Thyroid gland (tissue), 4 donors: ENCODE data around the gene HAGHL.

ENCODE experiments used
- CTCF ChIP-seq, 6 experiments: fragments of 200-600 bp in 3 of 6; fragments of 450-650 bp in 3 of 6; sonication (generic) in 3 of 6; IDR thresholded peaks; one replicate each; pipeline ENCODE4 v1.5.1; 2016 to 2019; ENCODE audit warnings: antibody characterized with exemption in 6 of 6, mild to moderate bottlenecking in 2 of 6, inconsistent platforms in 1 of 6, moderate library complexity in 1 of 6
- POLR2A ChIP-seq, 2 donors: fragments of 450-650 bp; IDR thresholded peaks; one replicate each; pipeline ENCODE4 v1.6.1; 2017; ENCODE audit warnings: antibody characterized with exemption in 2 of 2, mild to moderate bottlenecking in 2 of 2, moderate library complexity in 1 of 2

- TF ChIP-seq CTCF (IDR thresholded peaks at IDR 0.05) = no peak
- no peak for TF ChIP-seq POLR2A (IDR thresholded peaks at IDR 0.05)
These were observed 36.7 kb downstream of the HAGHL start for GRCh38 chr16:763369-764183.
